BE2C (cell line): ENCODE results near the gene TNS2.
A peak's percentile ranks its signal among the peaks of the same experiment; 100 is the strongest.

Experiments
- DNase-seq: peaks from one replicate; pipeline ENCODE4 v3.0.0-alpha.2; 2020
- H3K27me3 ChIP-seq: fragments of 250-450 bp; sonication (Bioruptor Pico); 2 replicates; pipeline ENCODE4 v1.5.1; 2020; ENCODE audit warnings: mild to moderate bottlenecking
- H3K36me3 ChIP-seq: fragments of 250-450 bp; sonication (Bioruptor Pico); 2 replicates; pipeline ENCODE4 v1.5.1; 2020; ENCODE audit warnings: mild to moderate bottlenecking
- H3K4me1 ChIP-seq: fragments of 250-450 bp; sonication (Bioruptor Pico); 2 replicates; pipeline ENCODE4 v1.5.1; 2020
- H3K4me3 ChIP-seq: 2 replicates; pipeline ENCODE4 v1.5.1; 2011; ENCODE audit warnings: low read depth, low read length
- H3K9me3 ChIP-seq: fragments of 250-450 bp; sonication (Bioruptor Pico); 2 replicates; pipeline ENCODE4 v1.5.1; 2020
- TF ChIP-seq, protein P1 (sequence below): IDR thresholded peaks from 2 replicates; pipeline ENCODE4 v1.5.1; 2012; ENCODE audit warnings: mild to moderate bottlenecking, low read depth, low read length

The TNS2 gene

DNA sequence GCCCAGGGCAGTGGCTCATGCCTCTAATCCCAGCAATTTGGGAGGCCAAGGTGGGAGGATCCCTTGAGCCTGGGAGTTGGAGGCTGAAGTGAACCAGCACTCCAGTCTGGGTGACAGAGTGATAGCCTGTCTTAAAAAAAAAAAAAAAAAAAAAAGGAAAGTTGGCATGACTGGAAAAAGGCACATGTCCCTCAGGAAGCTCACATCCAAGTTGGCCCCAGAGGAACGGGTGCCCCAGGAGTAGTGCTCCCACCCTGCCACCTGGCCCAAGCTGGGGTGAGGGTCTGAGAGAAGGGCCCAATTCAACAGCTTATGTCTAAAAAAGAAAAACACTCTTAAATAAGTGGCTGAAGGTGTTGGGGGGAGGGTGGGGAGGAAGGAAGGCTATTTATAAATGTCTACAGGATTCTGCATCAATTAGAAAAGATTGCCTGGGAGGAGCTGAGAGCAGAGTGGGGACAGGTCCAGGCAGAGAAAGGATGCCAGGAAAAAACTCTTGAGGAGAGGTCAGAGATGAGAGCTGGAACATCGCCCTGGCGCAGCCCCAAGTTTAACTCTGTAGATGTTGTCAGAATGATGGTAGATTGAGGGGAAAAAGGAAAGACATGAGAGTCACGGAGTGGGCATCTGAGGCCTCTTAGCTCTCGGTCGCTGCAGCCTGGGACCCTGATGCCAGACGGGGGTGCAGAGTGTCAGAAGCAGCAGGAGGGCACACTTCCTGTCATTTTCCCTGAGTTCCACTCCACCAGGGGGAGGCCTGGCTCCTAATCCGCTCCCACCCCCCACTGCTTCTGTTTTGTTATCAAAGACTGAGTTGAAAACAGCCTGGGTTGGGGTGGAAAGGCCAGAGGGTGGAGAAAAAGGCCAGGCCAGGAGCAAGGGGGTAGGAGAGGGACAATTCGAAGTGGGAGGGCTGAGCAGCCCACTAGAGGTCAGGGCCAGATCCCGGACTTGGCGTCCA is 22.0 kb downstream of the TNS2 start:
- DNase-seq = no peak
- Histone ChIP-seq H3K36me3 (no peaks in the 10 kb centered on the region; the same call in none of the 2 replicates), H3K4me1 (peaks cover 12% of the 10 kb centered on the region), H3K9me3 (no peaks in the 10 kb centered on the region), H3K4me3 (no peak overlapping the region), H3K27me3 (no peaks in the 10 kb centered on the region)
- TF ChIP-seq, protein P1, sequence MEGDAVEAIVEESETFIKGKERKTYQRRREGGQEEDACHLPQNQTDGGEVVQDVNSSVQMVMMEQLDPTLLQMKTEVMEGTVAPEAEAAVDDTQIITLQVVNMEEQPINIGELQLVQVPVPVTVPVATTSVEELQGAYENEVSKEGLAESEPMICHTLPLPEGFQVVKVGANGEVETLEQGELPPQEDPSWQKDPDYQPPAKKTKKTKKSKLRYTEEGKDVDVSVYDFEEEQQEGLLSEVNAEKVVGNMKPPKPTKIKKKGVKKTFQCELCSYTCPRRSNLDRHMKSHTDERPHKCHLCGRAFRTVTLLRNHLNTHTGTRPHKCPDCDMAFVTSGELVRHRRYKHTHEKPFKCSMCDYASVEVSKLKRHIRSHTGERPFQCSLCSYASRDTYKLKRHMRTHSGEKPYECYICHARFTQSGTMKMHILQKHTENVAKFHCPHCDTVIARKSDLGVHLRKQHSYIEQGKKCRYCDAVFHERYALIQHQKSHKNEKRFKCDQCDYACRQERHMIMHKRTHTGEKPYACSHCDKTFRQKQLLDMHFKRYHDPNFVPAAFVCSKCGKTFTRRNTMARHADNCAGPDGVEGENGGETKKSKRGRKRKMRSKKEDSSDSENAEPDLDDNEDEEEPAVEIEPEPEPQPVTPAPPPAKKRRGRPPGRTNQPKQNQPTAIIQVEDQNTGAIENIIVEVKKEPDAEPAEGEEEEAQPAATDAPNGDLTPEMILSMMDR = peak; percentile 42

- TF ChIP-seq, protein P1 = no peak
- Histone ChIP-seq H3K9me3 (no peaks in the 10 kb centered on the region), H3K4me3 (no peak overlapping the region), H3K4me1 (peaks cover 12% of the 10 kb centered on the region), H3K36me3 (no peaks in the 10 kb centered on the region; the same call in none of the 2 replicates), H3K27me3 (no peaks in the 10 kb centered on the region)
- DNase-seq = no peak
These were observed 24.0 kb downstream of the TNS2 start for GRCh38 chr12:53073881-53074280.

GRCh38 chr12:53074283-53074998 is 24.6 kb downstream of the TNS2 start:
- Histone ChIP-seq H3K9me3 (no peaks in the 10 kb centered on the region), H3K36me3 (no peaks in the 10 kb centered on the region; the same call in none of the 2 replicates), H3K27me3 (no peaks in the 10 kb centered on the region), H3K4me3 (no peak overlapping the region), H3K4me1 (peaks cover 12% of the 10 kb centered on the region)
- TF ChIP-seq, protein P1 = no peak
- DNase-seq = no peak

DNA sequence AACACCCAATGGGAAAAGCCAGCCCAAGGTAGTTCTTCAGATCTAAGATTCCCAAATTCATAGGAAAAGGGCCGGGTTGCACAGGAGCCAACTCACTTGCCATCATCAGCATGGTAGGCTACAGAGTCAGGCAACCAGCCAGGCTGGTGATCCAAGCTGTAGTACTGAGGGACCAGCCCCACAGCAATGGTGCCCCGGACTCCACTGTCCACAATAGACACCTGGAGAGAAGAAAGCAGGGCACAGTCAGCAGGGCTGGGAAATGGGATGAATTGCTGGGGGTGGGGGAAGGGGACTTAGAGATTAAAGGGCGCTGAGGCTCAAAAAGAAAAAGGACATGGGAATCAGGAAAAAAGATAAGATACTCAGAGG is 25.1 kb downstream of the TNS2 start:
- TF ChIP-seq, protein P1 = no peak
- H3K9me3 ChIP-seq = no peaks in the 10 kb centered on the region
- no peak overlapping the region for H3K4me3 ChIP-seq
- H3K36me3 ChIP-seq = no peaks in the 10 kb centered on the region; the same call in none of the 2 replicates
- DNase-seq = no peak
- no peaks in the 10 kb centered on the region for H3K27me3 ChIP-seq
- H3K4me1 ChIP-seq = peaks cover 12% of the 10 kb centered on the region

- H3K4me1 ChIP-seq = peaks cover 12% of the 10 kb centered on the region
- TF ChIP-seq, protein P1 = no peak
- no peak for DNase-seq
- no peaks in the 10 kb centered on the region for H3K27me3 ChIP-seq
- no peaks in the 10 kb centered on the region; the same call in none of the 2 replicates for H3K36me3 ChIP-seq
- H3K4me3 ChIP-seq = no peak overlapping the region
- H3K9me3 ChIP-seq = no peaks in the 10 kb centered on the region
These were observed 26.6 kb downstream of the TNS2 start for GRCh38 chr12:53076461-53076860.

DNA sequence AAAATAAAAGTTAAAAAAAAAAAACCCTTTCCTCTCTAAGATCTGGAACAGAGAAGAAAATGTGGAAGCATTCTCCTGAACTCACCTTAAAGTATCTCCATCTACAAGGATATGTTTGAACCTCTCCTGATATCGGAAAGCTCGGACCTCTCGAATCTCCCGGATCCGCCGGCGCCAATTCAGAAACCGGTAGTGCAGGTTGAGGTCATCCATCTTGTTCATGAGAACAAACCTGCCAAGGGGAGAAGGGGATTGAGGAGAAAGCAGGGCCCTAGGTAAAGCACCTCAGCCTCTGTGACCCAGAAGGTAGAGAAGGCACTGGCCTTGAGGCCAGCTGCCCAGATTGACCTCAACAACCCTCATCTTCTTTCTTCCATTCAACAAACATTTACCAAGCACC is 27.2 kb downstream of the TNS2 start:
- DNase-seq = no peak
- Histone ChIP-seq H3K4me3 (no peak overlapping the region), H3K9me3 (no peaks in the 10 kb centered on the region), H3K36me3 (no peaks in the 10 kb centered on the region; the same call in none of the 2 replicates), H3K27me3 (no peaks in the 10 kb centered on the region), H3K4me1 (peaks cover 8% of the 10 kb centered on the region)
- TF ChIP-seq, protein P1 = no peak
